GM12878 (cell line): Measurements from ENCODE around the gene LRRC23. TPM values are rescaled to one million over a fixed set of nuclear protein-coding genes. Genes with fewer than 3 reads are reported as not detected.
A peak's percentile ranks its signal among the peaks of the same experiment; 100 is the strongest.

Experiments
- CBX3 ChIP-seq: fragments of 200-600 bp; sonication (generic); IDR thresholded peaks from 2 replicates; pipeline ENCODE4 v1.6.1; 2016; ENCODE audit warnings: low read depth, borderline replicate concordance
- CEBPB ChIP-seq, 2 experiments: fragments of 150-350 bp in 1 of 2; IDR thresholded peaks; 2 replicates each; pipeline ENCODE4 v1.6.1; 2012 to 2014; ENCODE audit warnings: low read depth in 2 of 2, low read length in 2 of 2, borderline replicate concordance in 1 of 2, inconsistent platforms in 1 of 2
- CHD1 ChIP-seq: IDR thresholded peaks from 2 replicates; pipeline ENCODE4 v1.6.1; 2012; ENCODE audit warnings: low read depth, low read length, improper control_type of control experiment
- CHD2 ChIP-seq: IDR thresholded peaks from 2 replicates; pipeline ENCODE4 v1.6.1; 2011; ENCODE audit warnings: low read depth, low read length, improper control_type of control experiment, borderline replicate concordance
- CHD4 ChIP-seq: fragments of 200-600 bp; sonication (generic); IDR thresholded peaks from 2 replicates; pipeline ENCODE4 v1.6.1; 2016; ENCODE audit warnings: mild to moderate bottlenecking
- FOS ChIP-seq: IDR thresholded peaks from 3 replicates; pipeline ENCODE4 v1.6.1; 2011; ENCODE audit warnings: borderline replicate concordance; ENCODE audit not compliant: insufficient read length; ENCODE audit errors: extremely low read depth
- HDAC6 ChIP-seq: fragments of 200-600 bp; sonication (generic); IDR thresholded peaks from one replicate; pipeline ENCODE4 v1.8.0; 2017; ENCODE audit warnings: antibody characterized with exemption; ENCODE audit not compliant: unreplicated experiment
- HDGF ChIP-seq: fragments of 450-650 bp; IDR thresholded peaks from 2 replicates; pipeline ENCODE4 v1.6.1; 2016; ENCODE audit warnings: antibody characterized with exemption
- LARP7 ChIP-seq: fragments of 450-650 bp; IDR thresholded peaks from 2 replicates; pipeline ENCODE4 v1.6.1; 2017; ENCODE audit warnings: mild to moderate bottlenecking
- MEF2A ChIP-seq: IDR thresholded peaks from 2 replicates; pipeline ENCODE4 v1.6.1; 2011; ENCODE audit warnings: low read depth, mild to moderate bottlenecking, low read length, moderate library complexity; ENCODE audit not compliant: insufficient read depth
- POLR2AphosphoS5 ChIP-seq: IDR thresholded peaks from 2 replicates; pipeline ENCODE4 v1.6.1; 2011; ENCODE audit warnings: mild to moderate bottlenecking, low read length, inconsistent platforms
- POU2F2 ChIP-seq: IDR thresholded peaks from 3 replicates; pipeline ENCODE4 v1.6.1; 2011; ENCODE audit warnings: low read depth, mild to moderate bottlenecking, low read length, borderline replicate concordance
- YY1 ChIP-seq: IDR thresholded peaks from 2 replicates; pipeline ENCODE4 v1.6.1; 2011; ENCODE audit warnings: low read depth, mild to moderate bottlenecking, low read length
- polyA plus RNA-seq, 11 experiments: library from polyadenylated mRNA; depleted of rRNA in 4 of 11; unstranded in 6 of 11; stranded (reverse) in 5 of 11; fragments of >200 nt; fragmentation: Nextera tagmentation in 4 of 11; fragmentation: Illumina TruSeq in 1 of 11; extraction: Ambion mirVana in 4 of 11; extraction: Trizol in 1 of 11; gene quantifications; 1 replicate in 1 of 11; 2 replicates in 10 of 11; pipeline versions ENCODE4 v1.2.1 to v1.2.3, GENCODE V29; 2011 to 2016; ENCODE audit warnings: inconsistent platforms in 2 of 11, missing spikeins in 2 of 11, low read depth in 1 of 11
- total RNA-seq, 4 experiments: library from RNA; depleted of rRNA in 3 of 4; stranded (reverse); fragments of >200 nt in 3 of 4; fragmentation: Illumina TruSeq in 1 of 4; extraction: Trizol in 1 of 4; gene quantifications; 2 replicates each; pipeline versions ENCODE4 v1.2.1 to v1.2.3, GENCODE V29; 2013 to 2021
- TF ChIP-seq, protein P1 (sequence below): fragments of 450-650 bp; conservative IDR thresholded peaks from 2 replicates; pipeline ENCODE4 v1.6.1; 2017; ENCODE audit warnings: mild to moderate bottlenecking, moderate library complexity
- TF ChIP-seq, protein P2 (sequence below), 3 experiments: IDR thresholded peaks in 2 of 3; conservative IDR thresholded peaks in 1 of 3; 2 replicates each; pipeline ENCODE4 v1.5.1; 2011; ENCODE audit warnings: low read depth in 3 of 3, low read length in 3 of 3, mild to moderate bottlenecking in 3 of 3, control low read depth in 2 of 3, moderate library complexity in 2 of 3, inconsistent platforms in 1 of 3, mixed read lengths in 1 of 3; ENCODE audit not compliant: control insufficient read depth in 2 of 3, insufficient read depth in 1 of 3; ENCODE audit errors: extremely low read depth in 1 of 3
- TF ChIP-seq, protein P3 (sequence below): fragments of 450-650 bp; IDR thresholded peaks from 2 replicates; pipeline ENCODE4 v1.6.1; 2017; ENCODE audit warnings: antibody characterized with exemption, mild to moderate bottlenecking, moderate library complexity
- TF ChIP-seq, protein P4 (sequence below): IDR thresholded peaks from 2 replicates; pipeline ENCODE4 v1.6.1; 2012; ENCODE audit warnings: improper control_type of control experiment, low read depth, low read length; ENCODE audit not compliant: insufficient replicate concordance

LRRC23 gene
- total and polyA plus RNA-seq, 10 of the 15 experiments (the other 5 are each of a cell fraction or from before 2014, with no cell fraction given): 1.4 to 6.9 (median 3.4) TPM

DNA sequence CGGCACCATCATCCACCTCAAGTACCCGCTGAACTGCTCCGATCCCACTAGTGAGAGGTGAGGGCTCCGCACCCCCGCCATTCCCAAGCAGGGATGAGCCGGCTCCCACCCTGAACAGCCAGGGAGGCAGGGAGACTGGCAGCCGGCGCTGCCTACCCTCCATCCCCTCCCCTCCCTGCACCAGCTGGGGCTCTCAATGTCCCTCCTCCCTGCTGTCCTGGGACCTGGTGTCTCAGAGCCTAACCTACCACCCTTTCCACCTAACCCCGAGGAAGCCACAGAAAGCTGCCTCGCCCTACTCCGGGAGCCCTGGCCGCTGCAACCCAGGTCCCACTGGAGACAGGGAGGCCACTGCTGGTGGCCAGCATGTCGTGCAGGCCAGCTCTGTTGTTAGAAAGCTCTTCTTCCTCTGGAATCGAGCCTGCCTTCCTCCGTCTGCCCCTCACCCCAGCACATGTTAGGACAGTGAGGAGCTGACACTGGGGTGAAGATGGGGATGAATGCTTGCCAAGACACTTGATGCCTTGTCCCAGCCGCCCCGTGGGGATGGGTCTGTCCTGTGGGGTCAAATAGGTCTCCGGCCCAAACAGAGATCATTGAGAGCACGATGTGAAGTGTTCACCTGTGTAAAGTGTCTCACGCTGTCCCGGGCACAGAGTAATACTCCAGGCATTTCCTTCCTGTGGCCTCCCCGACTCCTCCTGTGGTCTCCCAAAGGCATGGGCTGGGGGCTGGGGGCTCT lies 47.7 kb downstream of the LRRC23 start (continued):
- TF ChIP-seq POU2F2 (peak; percentile 8; the same call in 1 of the 3 replicates), POLR2AphosphoS5 (peak; percentile 8; the same call in 1 of the 2 replicates), MEF2A (0 out of 2 replicates have a peak, but pooled peaks have one; percentile 8), CEBPB (IDR thresholded peaks at IDR 0.05; ENCODE audit: borderline replicate concordance in 1 of 2, low read depth in 2 of 2, low read length in 2 of 2) (no peak), LARP7 (no peak), CHD1 (no peak), HDGF (peak; percentile 81; the same call in 1 of the 2 replicates), CHD4 (no peak), CHD2 (0 out of 2 replicates have a peak, but pooled peaks have one; percentile 30), HDAC6 (peak; percentile 16), FOS (no peak), CBX3 (no peak), YY1 (peak; percentile 25; the same call in 1 of the 2 replicates)
- TF ChIP-seq, protein P1, sequence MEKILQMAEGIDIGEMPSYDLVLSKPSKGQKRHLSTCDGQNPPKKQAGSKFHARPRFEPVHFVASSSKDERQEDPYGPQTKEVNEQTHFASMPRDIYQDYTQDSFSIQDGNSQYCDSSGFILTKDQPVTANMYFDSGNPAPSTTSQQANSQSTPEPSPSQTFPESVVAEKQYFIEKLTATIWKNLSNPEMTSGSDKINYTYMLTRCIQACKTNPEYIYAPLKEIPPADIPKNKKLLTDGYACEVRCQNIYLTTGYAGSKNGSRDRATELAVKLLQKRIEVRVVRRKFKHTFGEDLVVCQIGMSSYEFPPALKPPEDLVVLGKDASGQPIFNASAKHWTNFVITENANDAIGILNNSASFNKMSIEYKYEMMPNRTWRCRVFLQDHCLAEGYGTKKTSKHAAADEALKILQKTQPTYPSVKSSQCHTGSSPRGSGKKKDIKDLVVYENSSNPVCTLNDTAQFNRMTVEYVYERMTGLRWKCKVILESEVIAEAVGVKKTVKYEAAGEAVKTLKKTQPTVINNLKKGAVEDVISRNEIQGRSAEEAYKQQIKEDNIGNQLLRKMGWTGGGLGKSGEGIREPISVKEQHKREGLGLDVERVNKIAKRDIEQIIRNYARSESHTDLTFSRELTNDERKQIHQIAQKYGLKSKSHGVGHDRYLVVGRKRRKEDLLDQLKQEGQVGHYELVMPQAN: 0 out of 2 replicates have a peak, but pooled peaks have one; percentile 35
- TF ChIP-seq, protein P2, sequence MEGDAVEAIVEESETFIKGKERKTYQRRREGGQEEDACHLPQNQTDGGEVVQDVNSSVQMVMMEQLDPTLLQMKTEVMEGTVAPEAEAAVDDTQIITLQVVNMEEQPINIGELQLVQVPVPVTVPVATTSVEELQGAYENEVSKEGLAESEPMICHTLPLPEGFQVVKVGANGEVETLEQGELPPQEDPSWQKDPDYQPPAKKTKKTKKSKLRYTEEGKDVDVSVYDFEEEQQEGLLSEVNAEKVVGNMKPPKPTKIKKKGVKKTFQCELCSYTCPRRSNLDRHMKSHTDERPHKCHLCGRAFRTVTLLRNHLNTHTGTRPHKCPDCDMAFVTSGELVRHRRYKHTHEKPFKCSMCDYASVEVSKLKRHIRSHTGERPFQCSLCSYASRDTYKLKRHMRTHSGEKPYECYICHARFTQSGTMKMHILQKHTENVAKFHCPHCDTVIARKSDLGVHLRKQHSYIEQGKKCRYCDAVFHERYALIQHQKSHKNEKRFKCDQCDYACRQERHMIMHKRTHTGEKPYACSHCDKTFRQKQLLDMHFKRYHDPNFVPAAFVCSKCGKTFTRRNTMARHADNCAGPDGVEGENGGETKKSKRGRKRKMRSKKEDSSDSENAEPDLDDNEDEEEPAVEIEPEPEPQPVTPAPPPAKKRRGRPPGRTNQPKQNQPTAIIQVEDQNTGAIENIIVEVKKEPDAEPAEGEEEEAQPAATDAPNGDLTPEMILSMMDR (IDR thresholded peaks at IDR 0.05 in 2 of 3, conservative IDR thresholded peaks at IDR 0.05 in 1 of 3; ENCODE audit: control insufficient read depth in 2 of 3, extremely low read depth in 1 of 3, insufficient read depth in 1 of 3, low read depth in 3 of 3, low read length in 3 of 3): peak in 1 of 3 experiments; percentile 21; a peak in 1 of 6 replicates
- TF ChIP-seq, protein P3, sequence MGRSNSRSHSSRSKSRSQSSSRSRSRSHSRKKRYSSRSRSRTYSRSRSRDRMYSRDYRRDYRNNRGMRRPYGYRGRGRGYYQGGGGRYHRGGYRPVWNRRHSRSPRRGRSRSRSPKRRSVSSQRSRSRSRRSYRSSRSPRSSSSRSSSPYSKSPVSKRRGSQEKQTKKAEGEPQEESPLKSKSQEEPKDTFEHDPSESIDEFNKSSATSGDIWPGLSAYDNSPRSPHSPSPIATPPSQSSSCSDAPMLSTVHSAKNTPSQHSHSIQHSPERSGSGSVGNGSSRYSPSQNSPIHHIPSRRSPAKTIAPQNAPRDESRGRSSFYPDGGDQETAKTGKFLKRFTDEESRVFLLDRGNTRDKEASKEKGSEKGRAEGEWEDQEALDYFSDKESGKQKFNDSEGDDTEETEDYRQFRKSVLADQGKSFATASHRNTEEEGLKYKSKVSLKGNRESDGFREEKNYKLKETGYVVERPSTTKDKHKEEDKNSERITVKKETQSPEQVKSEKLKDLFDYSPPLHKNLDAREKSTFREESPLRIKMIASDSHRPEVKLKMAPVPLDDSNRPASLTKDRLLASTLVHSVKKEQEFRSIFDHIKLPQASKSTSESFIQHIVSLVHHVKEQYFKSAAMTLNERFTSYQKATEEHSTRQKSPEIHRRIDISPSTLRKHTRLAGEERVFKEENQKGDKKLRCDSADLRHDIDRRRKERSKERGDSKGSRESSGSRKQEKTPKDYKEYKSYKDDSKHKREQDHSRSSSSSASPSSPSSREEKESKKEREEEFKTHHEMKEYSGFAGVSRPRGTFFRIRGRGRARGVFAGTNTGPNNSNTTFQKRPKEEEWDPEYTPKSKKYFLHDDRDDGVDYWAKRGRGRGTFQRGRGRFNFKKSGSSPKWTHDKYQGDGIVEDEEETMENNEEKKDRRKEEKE: no peak
- TF ChIP-seq, protein P4, sequence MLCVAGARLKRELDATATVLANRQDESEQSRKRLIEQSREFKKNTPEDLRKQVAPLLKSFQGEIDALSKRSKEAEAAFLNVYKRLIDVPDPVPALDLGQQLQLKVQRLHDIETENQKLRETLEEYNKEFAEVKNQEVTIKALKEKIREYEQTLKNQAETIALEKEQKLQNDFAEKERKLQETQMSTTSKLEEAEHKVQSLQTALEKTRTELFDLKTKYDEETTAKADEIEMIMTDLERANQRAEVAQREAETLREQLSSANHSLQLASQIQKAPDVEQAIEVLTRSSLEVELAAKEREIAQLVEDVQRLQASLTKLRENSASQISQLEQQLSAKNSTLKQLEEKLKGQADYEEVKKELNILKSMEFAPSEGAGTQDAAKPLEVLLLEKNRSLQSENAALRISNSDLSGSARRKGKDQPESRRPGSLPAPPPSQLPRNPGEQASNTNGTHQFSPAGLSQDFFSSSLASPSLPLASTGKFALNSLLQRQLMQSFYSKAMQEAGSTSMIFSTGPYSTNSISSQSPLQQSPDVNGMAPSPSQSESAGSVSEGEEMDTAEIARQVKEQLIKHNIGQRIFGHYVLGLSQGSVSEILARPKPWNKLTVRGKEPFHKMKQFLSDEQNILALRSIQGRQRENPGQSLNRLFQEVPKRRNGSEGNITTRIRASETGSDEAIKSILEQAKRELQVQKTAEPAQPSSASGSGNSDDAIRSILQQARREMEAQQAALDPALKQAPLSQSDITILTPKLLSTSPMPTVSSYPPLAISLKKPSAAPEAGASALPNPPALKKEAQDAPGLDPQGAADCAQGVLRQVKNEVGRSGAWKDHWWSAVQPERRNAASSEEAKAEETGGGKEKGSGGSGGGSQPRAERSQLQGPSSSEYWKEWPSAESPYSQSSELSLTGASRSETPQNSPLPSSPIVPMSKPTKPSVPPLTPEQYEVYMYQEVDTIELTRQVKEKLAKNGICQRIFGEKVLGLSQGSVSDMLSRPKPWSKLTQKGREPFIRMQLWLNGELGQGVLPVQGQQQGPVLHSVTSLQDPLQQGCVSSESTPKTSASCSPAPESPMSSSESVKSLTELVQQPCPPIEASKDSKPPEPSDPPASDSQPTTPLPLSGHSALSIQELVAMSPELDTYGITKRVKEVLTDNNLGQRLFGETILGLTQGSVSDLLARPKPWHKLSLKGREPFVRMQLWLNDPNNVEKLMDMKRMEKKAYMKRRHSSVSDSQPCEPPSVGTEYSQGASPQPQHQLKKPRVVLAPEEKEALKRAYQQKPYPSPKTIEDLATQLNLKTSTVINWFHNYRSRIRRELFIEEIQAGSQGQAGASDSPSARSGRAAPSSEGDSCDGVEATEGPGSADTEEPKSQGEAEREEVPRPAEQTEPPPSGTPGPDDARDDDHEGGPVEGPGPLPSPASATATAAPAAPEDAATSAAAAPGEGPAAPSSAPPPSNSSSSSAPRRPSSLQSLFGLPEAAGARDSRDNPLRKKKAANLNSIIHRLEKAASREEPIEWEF: no peak
